ENCODE measurements around the gene ESYT2. TPM values are rescaled to one million over a fixed set of nuclear protein-coding genes. Genes with fewer than 3 reads are reported as not detected.
"Not testable (repeated sequence)": the region's sequence is repeated elsewhere in the genome, so short reads cannot be mapped to it uniquely, and the experiment has no call there.

ESYT2 gene
- 10 to 100 TPM; 35.9 to 63.4 (median 54.1) TPM for total RNA-seq
- 10 to 100 TPM; 27.5 to 44.0 (median 28.5) TPM for polyA plus RNA-seq
- long read RNA-seq, donor 1, full-length matches to known transcripts, result 36 of 62 reads
- long read RNA-seq, donor 1, partial matches to known transcripts, result 3 of 62 reads
- long read RNA-seq, donor 1, other reads (novel, unspliced or antisense), result 23 of 62 reads
- long read RNA-seq, donor 2, full-length matches to known transcripts, result 62 of 117 reads
- long read RNA-seq, donor 2, partial matches to known transcripts, result 9 of 117 reads
- long read RNA-seq, donor 2, other reads (novel, unspliced or antisense), result 46 of 117 reads

- Histone ChIP-seq H3K4me3 (peak within 1 kb of the TSS; percentile 85), H3K9me3 (no peaks in the 10 kb centered on the region), H3K27me3 (ENCODE audit: insufficient read depth in 3 of 3, low read length in 2 of 3) (no peaks in the 10 kb centered on the region), H3K27ac (peak within 1 kb of the TSS; percentile 99), H3K36me3 (ENCODE audit: insufficient read depth in 1 of 2, low read depth in 1 of 2) (peaks cover 0 to 12% of the 10 kb centered on the region in 2 donors), H3K4me1 (peaks cover 16% of the 10 kb centered on the region)
- ATAC-seq (peak; percentile 92 to 96 (median 94)), DNase-seq (peak; percentile 99 to 100)
- intact Hi-C loops (cut with DNase I), result loop anchor here in 1 of 2 donors (2.0 to 5.0 kb wide), 2 partner anchors 33 to 47 kb away; no protein-coding TSS in a partner anchor
- peak; percentile 8 for TF ChIP-seq CTCF (IDR thresholded peaks at IDR 0.05)
- 0 to 1% (median 0%) methylated on average over 71 to 120 of the region's 120 CpGs for WGBS, 3 donors
These were observed at the start of gene ESYT2 for GRCh38 chr7:158829342-158830210. Gene ESYT2, minus strand, starts transcription at chr7:158829509. Its CDS starts 91 bp downstream, at chr7:158829418.

GRCh38 chr7:158878151-158879079 is 49.1 kb upstream of the ESYT2 start:
- H3K27ac ChIP-seq; intact Hi-C loops (cut with DNase I); H3K4me3 ChIP-seq; DNase-seq; H3K9me3 ChIP-seq; ATAC-seq; H3K4me1 ChIP-seq; H3K27me3 ChIP-seq (ENCODE audit: insufficient read depth in 3 of 3, low read length in 2 of 3): not testable (repeated sequence)
- WGBS, 3 donors, result 91 to 96% (median 92%) methylated on average over 37 to 41 of the region's 41 CpGs
- peaks cover 3 to 79% of the 10 kb centered on the region in 2 donors for H3K36me3 ChIP-seq (ENCODE audit: insufficient read depth in 1 of 2, low read depth in 1 of 2)

GRCh38 chr7:158876984-158877383 is 47.7 kb upstream of the ESYT2 start:
- Histone ChIP-seq H3K9me3 (no peaks in the 10 kb centered on the region), H3K27me3 (ENCODE audit: insufficient read depth in 3 of 3, low read length in 2 of 3) (no peaks in the 10 kb centered on the region), H3K4me1 (no peaks in the 10 kb centered on the region), H3K36me3 (ENCODE audit: insufficient read depth in 1 of 2, low read depth in 1 of 2) (peaks cover 3 to 85% of the 10 kb centered on the region in 2 donors), H3K27ac (no peak overlapping the region), H3K4me3 (no peak overlapping the region)
- TF ChIP-seq CTCF (IDR thresholded peaks at IDR 0.05), result no peak
- DNase-seq (no peak), ATAC-seq (no peak)
- intact Hi-C loops (cut with DNase I), result no loop called here
- WGBS, 3 donors, result 97 to 98% (median 98%) methylated on average over 23 of the region's 23 CpGs

- no peak for ATAC-seq
- WGBS, 3 donors, result 92 to 94% (median 92%) methylated on average over 9 of the region's 9 CpGs
- TF ChIP-seq CTCF (IDR thresholded peaks at IDR 0.05), result no peak
- Histone ChIP-seq H3K9me3 (no peaks in the 10 kb centered on the region), H3K27me3 (ENCODE audit: insufficient read depth in 3 of 3, low read length in 2 of 3) (no peaks in the 10 kb centered on the region), H3K4me3 (no peak overlapping the region), H3K36me3 (ENCODE audit: insufficient read depth in 1 of 2, low read depth in 1 of 2) (peaks cover 0 to 53% of the 10 kb centered on the region in 2 donors), H3K27ac (no peak overlapping the region), H3K4me1 (peaks cover 11% of the 10 kb centered on the region)
- DNase-seq, result no peak
- intact Hi-C loops (cut with DNase I), result loop anchor here in 1 of 2 donors (10.0 kb wide), 1 partner anchor 85 kb away; no protein-coding TSS in a partner anchor
These were observed 40.6 kb upstream of the ESYT2 start for GRCh38 chr7:158869876-158870275.

Data from psoas muscle (tissue), 8 donors.